Pulmonary artery endothelial cell (primary cell): ENCODE measurements around the gene COL23A1. TPM values are rescaled to one million over a fixed set of nuclear protein-coding genes. Genes with fewer than 3 reads are reported as not detected.
A peak's percentile ranks its signal among the peaks of the same experiment; 100 is the strongest.

ENCODE experiments used
- DNase-seq: peaks from one replicate; pipeline ENCODE4 v3.0.0-alpha.2; 2011; ENCODE audit warnings: low read depth, low spot score
- total RNA-seq: library from RNA; depleted of rRNA; stranded (reverse); fragments of >200 nt; gene quantifications from 2 replicates; pipeline ENCODE4 v1.2.3, GENCODE V29; 2014

The COL23A1 gene
- total RNA-seq, 1 donor from 2014 or later = not detected

DNA sequence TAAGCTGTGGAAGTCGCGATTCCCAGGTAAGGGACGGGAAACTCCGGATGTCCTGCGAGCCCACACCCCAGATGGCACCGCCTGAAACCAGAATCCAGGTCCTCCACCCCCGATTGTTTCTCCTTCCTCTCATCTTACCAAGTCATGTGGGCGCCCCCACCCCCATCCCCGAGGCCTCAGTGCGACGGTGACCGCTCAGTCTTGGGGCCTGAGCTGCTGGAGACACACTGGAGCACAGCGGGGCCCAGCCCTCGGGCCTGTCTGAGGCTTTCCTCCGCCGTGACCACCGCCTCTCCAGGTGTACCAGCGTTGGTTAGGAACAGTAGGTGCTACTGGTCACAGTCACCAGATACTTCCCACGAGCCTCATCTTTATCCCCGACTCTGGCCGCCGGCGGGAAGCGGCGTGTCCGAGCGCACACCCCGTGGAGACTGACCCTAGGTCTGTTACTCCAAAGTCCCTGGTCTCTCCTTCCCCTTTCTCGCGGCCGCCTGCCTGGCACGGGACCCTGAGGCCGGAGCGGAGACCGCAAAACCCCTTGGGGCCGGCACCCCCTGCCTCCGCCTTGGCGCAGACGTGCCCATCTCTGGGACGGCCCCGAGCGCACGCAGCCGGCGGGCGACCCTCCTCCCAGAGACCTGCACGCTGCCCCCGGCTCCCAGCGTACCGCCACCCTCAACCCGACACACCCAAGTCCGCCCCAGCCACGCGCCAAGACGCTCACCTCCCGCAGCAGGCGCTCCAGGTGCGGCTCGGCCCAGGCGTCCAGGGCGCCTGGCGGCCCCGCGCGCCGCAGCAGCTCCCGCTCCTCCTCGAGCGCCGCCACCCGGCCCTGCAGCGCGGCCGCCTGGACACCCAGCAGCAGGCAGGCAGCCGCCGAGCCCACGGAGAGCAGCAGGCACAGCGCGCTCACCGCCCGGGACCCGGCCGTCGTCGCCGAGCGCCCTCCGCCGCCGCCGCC, 733 bp downstream of the COL23A1 start:
- no peak for DNase-seq

DNA sequence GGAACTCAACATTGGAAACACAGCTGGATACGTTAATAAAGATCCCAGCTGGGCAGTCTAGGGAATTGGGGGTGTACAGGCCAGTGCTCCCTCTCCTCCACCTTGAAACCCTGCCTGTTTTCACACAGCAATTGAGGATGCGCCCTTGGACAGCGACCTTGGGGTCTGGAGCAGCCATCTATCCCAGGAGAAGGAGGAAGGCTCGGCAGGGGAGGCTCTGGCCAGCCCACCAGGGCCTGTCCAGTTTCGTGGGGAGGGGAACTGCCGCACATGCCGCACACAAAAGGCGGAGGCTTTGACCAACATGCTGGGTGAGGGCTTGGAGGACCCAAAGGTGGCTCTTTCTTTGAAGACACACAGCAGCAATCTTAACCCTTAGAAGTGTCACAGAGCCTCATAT, 1.4 kb downstream of the COL23A1 start:
- no peak for DNase-seq

DNA sequence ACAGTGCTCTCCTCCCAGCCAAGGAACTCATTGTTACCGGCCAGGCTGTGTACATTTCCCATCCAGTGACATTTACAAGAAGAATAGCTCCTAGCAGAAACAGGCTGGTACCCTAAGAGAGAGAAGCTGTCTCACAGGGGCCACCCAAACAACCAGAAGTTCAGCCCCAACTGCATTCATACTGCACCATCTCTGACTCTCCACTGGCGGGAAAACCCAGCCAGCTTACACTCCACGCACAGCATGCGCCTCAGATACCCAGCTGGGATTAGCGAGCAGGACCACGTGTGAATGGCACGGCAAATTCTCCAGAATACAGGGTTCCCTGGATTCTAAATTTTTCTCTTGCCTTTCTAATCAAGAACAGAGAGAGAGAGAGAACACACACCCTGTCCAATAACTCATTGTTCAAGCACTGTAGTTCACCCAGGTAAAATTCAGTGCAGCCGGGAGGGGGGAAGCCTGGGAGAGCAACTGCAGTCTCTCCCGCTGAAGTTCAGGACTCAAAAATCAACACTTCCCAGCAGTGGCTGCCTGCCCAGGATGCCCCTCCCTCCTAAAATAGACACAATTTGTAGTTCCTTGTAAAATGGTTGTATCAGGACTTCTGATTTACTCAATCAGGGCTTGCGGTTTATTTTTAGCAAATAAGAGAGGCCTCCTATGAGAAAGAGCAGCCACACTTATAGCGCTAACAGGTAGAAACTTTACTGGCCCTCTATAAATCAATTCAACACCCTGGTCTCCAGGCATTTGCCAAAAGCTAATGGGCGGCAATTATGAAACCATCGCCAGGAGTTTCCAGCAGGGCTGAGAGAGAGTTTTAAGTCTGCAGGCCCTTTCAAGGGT, 2.2 kb downstream of the COL23A1 start:
- no peak for DNase-seq

DNA sequence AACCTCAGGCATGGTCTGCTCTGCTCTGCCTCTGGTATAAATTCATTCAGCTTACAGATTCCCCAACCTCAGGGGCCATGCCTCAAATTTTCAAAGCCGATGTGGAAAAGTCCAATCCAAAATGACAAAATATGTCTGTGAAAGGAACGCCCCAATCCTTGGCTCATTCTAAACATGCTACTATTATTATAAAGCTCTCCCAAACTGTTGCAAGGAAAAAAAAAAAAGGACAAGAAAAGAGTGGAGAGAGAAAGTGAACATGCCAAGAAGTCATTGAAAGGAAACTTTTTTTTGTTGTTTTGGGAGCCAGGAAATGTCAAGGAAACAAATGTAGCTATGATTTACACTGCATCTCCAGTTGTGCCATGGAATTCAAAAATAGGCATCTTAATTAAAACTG, 3.8 kb downstream of the COL23A1 start:
- no peak for DNase-seq

DNA sequence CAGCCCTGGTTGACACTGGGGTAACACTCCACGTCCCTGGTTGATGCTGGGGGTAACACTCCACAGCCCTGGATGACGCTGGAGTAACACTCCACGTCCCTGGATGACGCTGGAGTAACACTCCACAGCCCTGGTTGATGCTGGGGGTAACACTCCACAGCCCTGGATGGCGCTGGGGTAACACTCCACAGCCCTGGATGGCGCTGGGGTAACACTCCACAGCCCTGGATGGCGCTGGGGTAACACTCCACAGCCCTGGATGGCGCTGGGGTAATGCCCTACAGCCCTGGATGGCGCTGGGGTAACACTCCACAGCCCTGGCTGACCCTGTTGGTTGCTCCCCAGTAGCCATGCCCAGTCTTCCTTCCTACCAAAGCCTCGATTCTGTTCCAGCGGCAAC, 4.8 kb downstream of the COL23A1 start:
- peak; percentile 37 for DNase-seq

DNA sequence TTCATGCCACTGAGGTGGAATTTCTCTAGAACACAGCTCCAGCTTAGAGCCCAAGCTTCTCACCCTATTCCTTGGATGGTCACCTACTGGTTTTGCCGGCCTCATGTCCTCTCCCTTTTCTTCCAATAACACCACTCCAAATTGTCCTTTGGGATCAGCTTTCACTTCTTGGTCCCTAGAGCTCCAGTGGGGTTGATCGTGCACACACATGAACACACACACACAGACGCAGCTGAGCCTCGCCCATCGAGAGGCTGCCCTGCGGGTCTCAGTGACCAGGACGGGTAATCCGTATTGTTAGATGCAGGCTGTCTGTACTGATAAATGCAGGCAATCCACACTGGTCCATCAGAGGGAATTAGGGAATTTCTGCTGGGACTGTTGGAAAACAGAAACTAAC, 6.9 kb downstream of the COL23A1 start:
- DNase-seq = no peak

DNA sequence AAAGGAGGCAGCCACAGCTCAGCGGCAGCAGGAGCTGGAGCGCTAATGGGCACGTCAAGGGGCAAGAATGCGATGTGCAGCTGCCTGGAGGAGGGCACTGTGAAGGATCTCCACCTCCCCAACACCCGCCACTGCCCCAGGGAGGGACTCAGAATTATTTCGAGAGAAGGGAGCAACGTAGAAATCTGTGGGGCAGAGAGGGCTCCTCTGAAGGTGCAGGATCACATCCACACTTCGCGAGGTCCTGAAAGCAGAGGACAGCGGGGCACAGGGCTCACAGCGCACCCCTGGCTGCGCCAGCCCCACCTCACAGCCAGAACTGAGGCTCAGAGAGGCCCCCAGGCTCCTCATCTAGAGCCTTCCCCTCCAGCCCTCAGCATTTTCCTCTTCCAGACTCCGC, 7.9 kb downstream of the COL23A1 start:
- no peak for DNase-seq

DNA sequence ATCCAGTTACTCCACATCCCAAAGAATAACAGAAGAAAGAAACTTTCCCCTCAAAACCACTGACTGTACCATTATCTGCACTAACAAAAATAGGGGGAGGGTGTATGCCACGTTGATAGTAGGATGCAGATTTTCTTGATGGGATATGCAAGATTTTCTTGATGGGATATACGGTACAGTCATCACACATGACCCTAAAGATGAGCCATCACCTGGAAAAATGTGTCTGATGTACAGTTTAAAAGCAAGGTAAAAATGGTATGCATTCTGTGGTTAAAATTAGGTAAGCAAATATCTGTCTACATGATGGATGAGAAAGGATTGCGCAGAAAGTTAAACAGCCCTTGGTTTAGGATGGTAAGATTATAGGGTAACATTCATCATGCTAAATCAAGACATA, 8.6 kb downstream of the COL23A1 start:
- DNase-seq = no peak

DNA sequence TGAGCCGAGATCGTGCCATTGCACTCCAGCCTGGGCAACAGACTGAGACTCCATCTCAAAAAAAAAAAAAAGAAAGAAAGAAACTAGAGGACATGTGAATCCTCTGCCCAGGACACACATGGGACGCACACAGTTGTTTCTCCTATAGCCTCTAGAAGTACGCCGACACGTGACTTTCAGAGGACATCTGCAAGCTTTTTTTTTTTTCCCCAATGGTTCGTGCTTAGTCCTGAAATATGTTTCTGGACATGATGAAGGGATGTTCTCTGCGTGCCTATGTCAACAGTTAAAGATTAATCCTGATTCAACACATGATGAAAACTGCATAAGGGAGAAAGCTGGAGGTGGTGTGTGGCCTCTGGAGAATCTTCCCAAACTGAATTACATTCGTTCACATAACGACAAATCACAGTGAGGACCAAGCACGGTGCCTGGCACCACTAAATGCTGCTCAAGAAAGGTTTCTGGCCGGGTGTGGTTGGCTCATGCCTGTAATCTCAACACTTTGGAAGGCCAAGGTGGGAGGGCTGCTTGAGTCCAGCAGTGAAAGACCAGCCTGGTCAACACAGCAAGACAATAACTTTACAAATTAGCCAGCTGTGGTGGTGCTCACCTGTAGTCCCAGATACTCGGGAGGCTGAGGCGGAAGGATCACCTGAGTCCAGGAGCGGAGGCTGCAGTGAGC, 9.8 kb downstream of the COL23A1 start:
- DNase-seq = no peak

DNA sequence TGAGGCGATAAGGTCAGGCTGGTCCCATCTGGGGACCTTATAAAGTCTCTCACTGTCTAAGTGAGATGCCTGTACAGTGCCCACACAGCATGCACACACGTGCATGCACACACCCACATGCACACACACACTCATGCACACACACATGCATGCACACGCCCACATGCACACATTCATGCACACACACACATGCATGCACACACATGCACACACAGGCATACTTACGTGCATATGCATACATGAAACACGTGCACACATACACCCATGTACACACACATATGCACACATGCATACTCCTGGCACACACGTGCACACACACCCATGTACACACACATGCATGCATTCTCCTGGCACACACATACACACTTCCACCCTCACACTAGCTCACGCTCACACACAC, 12.2 kb downstream of the COL23A1 start:
- DNase-seq = no peak

DNA sequence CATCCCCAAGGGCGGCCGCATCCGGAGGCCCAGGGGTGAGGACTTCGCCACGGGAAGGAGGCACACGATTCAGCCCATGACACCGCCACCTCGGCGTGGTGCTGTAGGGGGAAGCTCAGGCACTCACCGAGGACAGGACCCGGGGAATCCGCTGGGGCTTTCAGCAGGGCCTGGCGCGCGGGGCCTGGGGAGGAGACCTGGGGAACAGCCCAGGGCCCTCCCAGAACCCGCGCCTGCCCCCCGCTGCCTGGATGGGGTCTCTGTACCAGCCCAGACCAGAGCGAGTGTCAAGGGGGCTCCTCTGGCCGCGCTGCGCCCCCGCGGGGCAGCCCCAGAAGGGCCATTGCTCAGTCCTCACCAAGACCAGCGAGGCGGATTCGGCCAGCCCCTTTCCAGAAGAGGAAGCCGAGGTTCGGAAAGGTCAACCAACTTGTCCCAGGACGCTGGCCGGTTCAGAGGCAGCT, 12.8 kb downstream of the COL23A1 start:
- no peak for DNase-seq

DNA sequence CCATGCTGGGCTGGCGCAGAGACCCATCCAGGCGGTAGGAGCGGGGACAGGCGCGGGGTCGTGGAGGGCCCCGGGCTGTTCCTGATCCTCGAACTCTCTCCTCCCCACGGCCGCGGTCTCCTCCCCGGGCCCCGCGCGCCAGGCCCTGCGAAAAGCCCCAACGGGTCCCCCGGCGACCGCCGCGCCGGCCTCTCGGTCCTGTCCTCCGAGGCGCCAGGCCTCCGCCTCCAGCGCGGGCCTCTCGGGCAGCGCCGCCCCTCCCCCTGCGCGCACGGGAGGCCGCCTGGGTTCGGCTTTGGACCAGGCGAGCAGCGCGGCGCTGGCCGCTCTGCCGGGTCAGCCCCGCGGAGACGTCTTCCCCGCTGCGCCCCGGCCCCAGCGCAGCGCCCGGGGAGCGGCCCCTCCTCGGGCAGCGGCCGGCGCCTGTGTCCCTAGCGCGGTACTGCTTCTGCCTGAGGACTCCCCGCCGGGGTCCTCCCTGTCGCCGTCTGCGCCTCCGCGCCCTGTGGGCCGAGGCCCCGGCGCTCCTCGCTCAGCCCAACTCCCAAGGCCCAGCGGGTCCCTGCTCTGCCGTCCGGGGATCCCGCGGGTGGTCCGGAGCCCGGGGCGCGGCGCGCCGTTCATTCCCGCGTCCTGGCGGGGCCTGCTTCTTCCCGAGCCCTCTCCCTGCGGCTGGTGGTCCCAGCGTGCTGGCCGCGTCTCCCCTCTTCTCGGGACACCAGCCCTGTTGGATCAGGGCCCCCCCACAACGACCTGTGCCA, 13.4 kb downstream of the COL23A1 start:
- no peak for DNase-seq

DNA sequence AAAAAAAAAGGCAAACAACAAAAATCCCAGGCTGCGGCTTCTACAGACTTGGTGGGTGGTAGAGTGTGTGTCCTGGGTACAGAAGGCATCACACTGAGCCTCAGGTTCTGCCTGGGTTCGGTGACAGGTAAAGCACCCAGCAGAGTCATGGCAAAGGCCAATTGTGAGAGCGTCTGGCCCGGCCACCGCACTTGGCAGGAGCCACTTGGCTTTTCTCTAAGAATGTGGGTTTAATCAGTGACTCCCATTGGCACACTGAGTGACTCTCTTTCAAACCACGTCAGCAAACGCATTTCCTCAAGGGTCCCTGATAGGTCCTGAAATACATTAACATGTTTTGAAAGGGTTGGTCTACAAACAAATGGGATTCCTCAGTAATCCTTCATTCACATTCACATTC, 17.0 kb downstream of the COL23A1 start:
- no peak for DNase-seq

DNA sequence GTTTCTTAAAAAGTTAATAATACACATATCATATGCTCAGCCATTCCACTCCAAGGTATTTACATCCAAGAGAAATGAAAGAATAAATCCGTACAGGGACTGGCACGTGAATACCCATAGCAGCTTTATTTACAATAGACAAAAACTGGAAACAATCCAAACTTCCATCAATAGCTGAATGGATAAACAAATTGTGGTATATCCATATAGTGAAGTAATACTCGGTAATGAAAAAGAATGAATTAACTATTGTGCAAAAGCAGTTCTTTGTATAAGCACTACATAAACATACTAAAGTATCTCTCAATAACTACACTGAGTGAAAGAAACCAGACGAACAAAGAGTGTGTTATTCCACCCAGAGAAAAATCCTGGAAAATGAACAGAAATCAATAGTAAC, 17.6 kb downstream of the COL23A1 start:
- no peak for DNase-seq

DNA sequence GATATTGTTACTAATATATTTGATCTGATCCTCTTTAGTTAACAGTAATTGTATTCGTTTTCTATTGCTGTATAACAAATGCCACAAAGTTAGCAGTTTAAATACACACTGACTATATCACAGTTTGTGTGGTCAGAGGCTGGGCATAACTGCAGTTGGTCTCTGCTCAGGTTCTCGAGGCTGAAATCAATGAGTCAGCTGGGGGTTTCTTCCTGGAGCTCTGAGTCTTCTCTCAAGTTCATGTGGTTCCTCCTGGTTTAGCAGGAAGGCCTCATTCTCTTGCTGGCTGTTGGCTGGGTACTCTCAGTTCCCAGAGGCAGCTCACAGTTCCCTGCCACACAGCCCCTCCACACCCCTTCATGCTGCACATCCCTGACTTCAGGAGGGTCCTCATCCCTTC, 20.7 kb downstream of the COL23A1 start:
- no peak for DNase-seq

DNA sequence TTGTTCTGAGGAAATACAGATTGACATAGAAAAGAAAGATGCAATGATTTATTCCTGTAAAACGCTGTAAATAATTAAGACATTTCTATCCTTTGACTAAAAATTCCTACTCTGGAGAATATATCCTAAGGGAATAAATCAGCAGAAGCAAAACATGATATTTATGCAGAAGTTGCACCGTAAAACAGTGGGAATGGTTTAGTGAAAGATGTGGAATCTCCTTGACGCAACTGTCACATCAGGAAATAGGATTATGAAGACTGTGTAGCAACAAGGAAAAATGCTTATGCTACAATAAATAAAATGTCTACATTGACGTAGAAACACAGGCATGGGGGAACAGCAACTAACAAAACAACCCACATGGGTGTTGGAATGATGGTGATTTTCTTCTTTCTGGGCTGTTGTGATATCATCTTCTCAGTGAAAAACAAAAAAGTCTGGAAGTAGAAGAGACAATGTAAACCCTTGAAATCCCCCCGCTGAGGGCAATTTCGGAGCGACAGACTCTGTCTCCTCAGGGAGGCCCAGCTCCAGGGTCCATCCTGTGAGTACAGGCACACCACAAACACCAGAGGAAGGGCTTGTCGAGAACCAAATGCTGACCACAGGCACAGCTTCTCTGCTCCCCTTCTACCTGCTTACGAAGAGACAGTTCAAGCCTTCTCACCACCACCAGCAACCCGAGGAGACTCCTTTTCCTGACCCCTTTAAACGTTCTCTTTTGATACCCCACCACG, 25.2 kb downstream of the COL23A1 start:
- DNase-seq = no peak

DNA sequence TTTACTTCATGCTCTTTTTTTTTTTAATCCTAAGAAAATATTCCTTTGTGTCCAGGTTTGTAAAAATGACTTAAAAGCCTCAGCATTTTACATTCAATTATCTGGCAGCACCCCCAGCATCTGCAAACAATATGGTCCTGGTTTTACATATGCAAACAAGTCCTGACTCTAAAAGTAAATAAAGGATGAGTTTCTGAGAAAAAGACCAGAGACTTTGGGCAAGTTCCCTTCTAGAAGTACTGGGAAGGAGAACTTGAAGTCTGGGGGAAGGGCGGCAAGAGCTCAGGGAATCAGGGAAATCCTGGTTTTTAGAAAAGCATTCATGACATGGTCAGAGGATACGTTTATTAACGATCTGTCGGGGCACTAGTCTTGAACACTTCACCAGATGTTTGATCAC, 25.8 kb downstream of the COL23A1 start:
- DNase-seq = no peak

DNA sequence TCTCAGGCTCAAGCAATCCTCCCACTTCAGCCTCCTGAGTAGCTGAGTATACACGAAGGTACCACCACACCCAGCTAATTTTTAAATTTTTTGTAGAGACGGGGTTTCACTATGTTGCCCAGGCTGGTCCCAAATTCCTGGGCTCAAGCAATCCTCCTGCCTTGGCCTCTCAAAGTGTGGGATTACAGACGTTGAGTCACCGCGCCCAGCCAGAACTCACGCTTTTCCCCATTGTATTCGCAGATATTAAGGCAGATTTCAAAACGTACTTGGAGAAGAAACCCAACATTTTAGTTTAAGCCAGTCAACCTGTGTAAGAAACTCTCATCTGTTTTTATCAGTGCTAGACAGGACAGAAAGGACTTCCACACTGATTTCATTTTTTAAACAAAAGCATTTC, 26.6 kb downstream of the COL23A1 start:
- DNase-seq = no peak

DNA sequence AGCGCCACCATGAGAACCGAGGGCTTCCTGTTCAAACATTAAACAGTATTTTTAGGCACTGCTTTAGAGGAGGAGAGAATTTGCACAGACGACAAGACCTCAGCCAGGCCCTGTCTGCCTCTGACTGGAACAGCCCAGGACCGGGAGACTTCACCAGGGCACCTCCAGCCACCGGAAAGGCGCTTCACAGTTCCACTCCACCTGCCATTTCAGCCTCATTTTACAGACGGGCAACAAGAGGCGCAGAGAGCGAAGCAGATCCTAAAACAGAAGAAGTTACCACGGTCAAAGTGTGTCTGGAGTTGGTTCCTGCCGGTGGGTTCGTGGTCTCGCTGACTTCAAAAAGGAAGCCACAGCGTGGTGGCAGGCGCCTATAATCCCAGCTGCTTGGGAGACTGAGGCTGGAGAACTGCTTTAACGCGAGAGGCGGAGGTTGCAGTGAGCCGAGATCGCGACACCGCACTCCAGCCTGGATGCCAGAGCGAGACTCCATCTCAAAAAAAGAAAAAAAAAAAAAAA, 28.4 kb downstream of the COL23A1 start:
- no peak for DNase-seq

DNA sequence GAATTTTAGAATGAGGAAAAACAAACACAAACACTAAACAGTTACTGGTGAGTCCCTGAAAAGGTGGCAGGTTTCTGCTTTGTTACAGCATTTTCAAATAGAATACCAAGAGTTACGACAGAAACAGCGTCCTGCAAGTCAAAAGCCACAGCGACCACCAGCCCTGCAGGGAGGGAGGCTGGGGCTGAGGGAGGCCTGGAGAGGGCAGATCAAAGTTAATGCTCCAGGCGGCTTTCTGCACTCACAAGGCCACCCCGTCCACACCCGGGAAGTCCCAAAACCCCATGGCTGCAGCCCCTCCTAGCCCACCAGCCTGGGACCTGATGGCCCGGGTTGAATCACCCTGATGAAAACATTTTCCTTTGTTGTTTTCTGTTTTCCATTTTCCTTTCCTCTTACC, 29.3 kb downstream of the COL23A1 start:
- no peak for DNase-seq
